Measurements from ENCODE around the gene ZNF677.
"Not testable (repeated sequence)": the region's sequence is repeated elsewhere in the genome, so short reads cannot be mapped to it uniquely, and the experiment has no call there.

ZNF677 gene

GRCh38 chr19:53254411-53255341 lies at the start of gene ZNF677:
Gene ZNF677 (minus strand): TSS chr19:53254873. CDS start chr19:53251550, 3,323 bp downstream.
- Histone ChIP-seq H3K9ac (ENCODE audit: low read depth, low read length, poor library complexity, severe bottlenecking) (no peak within 1 kb of the TSS), H3K9me2 (replicated peaks; ENCODE audit: low read depth, low read length) (no peaks in the 10 kb centered on the region), H4K20me1 (ENCODE audit: insufficient read depth, low read length, poor library complexity, severe bottlenecking) (no peaks in the 10 kb centered on the region), H3F3A (ENCODE audit: low read depth) (no peaks in the 10 kb centered on the region), H3K4me1 (ENCODE audit: insufficient read depth, low read length, poor library complexity, severe bottlenecking) (no peaks in the 10 kb centered on the region), H3K27me3 (ENCODE audit: insufficient read depth, low read length, poor library complexity, severe bottlenecking) (no peaks in the 10 kb centered on the region), H3K4me2 (ENCODE audit: low read depth, low read length, poor library complexity, severe bottlenecking) (no peak within 1 kb of the TSS), H3K79me2 (ENCODE audit: insufficient read depth, low read length) (no peaks in the 10 kb centered on the region), H3K36me3 (ENCODE audit: insufficient read depth, low read length) (no peaks in the 10 kb centered on the region), H2AFZ (ENCODE audit: low read length) (no peak within 1 kb of the TSS), H3K9me3 (ENCODE audit: insufficient read depth, low read depth, low read length) (peaks cover 3% of the 10 kb centered on the region; the same call in 1 of the 2 replicates), H3K4me3 (ENCODE audit: low read length, poor library complexity, severe bottlenecking) (no peak within 1 kb of the TSS)
- no peak for TF ChIP-seq CTCF (conservative IDR thresholded peaks at IDR 0.05; ENCODE audit: low read length)
- no peak for TF ChIP-seq EZH2phosphoT487 (IDR thresholded peaks at IDR 0.05; ENCODE audit: borderline replicate concordance)

DNA sequence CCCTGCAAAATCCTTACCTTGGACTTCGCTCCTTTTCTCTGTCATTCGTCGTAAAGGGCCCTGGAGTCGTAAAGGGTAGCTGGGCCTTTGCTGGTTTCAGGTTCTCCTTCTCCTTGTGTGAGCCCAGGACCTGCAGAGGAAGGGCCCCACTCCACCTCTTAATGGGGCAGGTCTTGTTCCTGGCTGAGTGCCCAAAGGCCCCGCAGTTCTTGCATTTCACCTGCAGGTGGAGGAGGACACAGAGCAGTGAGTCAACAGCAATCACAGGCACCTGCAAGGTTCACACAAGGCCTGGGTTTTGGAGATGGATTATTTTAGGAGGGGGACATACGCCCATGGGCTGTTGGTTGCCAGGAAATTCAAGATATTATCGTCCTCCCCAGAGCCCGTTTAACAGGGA lies 46.7 kb upstream of the ZNF677 start:
- H3K4me2 ChIP-seq (ENCODE audit: low read depth, low read length, poor library complexity, severe bottlenecking); H3K9ac ChIP-seq (ENCODE audit: low read depth, low read length, poor library complexity, severe bottlenecking); H3K79me2 ChIP-seq (ENCODE audit: insufficient read depth, low read length); H3F3A ChIP-seq (ENCODE audit: low read depth); H3K9me3 ChIP-seq (ENCODE audit: insufficient read depth, low read depth, low read length); H3K36me3 ChIP-seq (ENCODE audit: insufficient read depth, low read length); H3K27me3 ChIP-seq (ENCODE audit: insufficient read depth, low read length, poor library complexity, severe bottlenecking); H3K9me2 ChIP-seq (replicated peaks; ENCODE audit: low read depth, low read length); H3K4me1 ChIP-seq (ENCODE audit: insufficient read depth, low read length, poor library complexity, severe bottlenecking); H2AFZ ChIP-seq (ENCODE audit: low read length); H4K20me1 ChIP-seq (ENCODE audit: insufficient read depth, low read length, poor library complexity, severe bottlenecking); H3K4me3 ChIP-seq (ENCODE audit: low read length, poor library complexity, severe bottlenecking): not testable (repeated sequence)

GRCh38 chr19:53294786-53295441 lies 40.2 kb upstream of the ZNF677 start:
- Histone ChIP-seq H3K36me3 (ENCODE audit: insufficient read depth, low read length) (no peaks in the 10 kb centered on the region), H3K27me3 (ENCODE audit: insufficient read depth, low read length, poor library complexity, severe bottlenecking) (no peaks in the 10 kb centered on the region), H3K4me2 (ENCODE audit: low read depth, low read length, poor library complexity, severe bottlenecking) (no peak overlapping the region), H3K9ac (ENCODE audit: low read depth, low read length, poor library complexity, severe bottlenecking) (no peak overlapping the region), H2AFZ (ENCODE audit: low read length) (no peak overlapping the region), H3F3A (ENCODE audit: low read depth) (no peaks in the 10 kb centered on the region), H3K79me2 (ENCODE audit: insufficient read depth, low read length) (no peaks in the 10 kb centered on the region), H3K4me1 (ENCODE audit: insufficient read depth, low read length, poor library complexity, severe bottlenecking) (no peaks in the 10 kb centered on the region), H3K9me3 (ENCODE audit: insufficient read depth, low read depth, low read length) (peaks cover 7% of the 10 kb centered on the region; the same call in 1 of the 2 replicates), H4K20me1 (ENCODE audit: insufficient read depth, low read length, poor library complexity, severe bottlenecking) (no peaks in the 10 kb centered on the region), H3K9me2 (replicated peaks; ENCODE audit: low read depth, low read length) (no peaks in the 10 kb centered on the region), H3K4me3 (ENCODE audit: low read length, poor library complexity, severe bottlenecking) (no peak overlapping the region)
- TF ChIP-seq CTCF (conservative IDR thresholded peaks at IDR 0.05; ENCODE audit: low read length), result no peak
- no peak for TF ChIP-seq EZH2phosphoT487 (IDR thresholded peaks at IDR 0.05; ENCODE audit: borderline replicate concordance)

Measured in Loucy (cell line).